BJ (cell line): ENCODE data around the gene GNAI1. TPM values are rescaled to one million over a fixed set of nuclear protein-coding genes. Genes with fewer than 3 reads are reported as not detected.

Experiments
- CTCF ChIA-PET: fragments of 350-600 bp; formaldehyde crosslinking; extraction: SDS; loops from one replicate; lab custom pipeline; 2021; ENCODE audit warnings: antibody characterized with exemption, inconsistent platforms; lab: Yijun Ruan, JAX
- POLR2A ChIA-PET: fragments of 300-600 bp; sonication (Branson Sonifier 250); formaldehyde crosslinking; extraction: SDS; loops from one replicate; lab custom pipeline; 2021; ENCODE audit warnings: antibody characterized with exemption; lab: Charles Lee
- DNase-seq: peaks from one replicate; pipeline ENCODE4 v3.0.0-alpha.2; 2011; ENCODE audit warnings: low read depth
- H3K27me3 ChIP-seq: 2 replicates; pipeline ENCODE4 v1.6.0; 2011; ENCODE audit warnings: low read length; ENCODE audit not compliant: control insufficient read depth, insufficient read depth
- H3K36me3 ChIP-seq: 2 replicates; pipeline ENCODE4 v1.5.1; 2011; ENCODE audit warnings: low read length; ENCODE audit not compliant: control insufficient read depth, insufficient read depth
- H3K4me3 ChIP-seq: 2 replicates; pipeline ENCODE4 v1.5.1; 2011; ENCODE audit warnings: low read depth, mild to moderate bottlenecking, control low read depth, low read length
- polyA plus RNA-seq: library from polyadenylated mRNA; depleted of rRNA; stranded (reverse); fragments of >200 nt; gene quantifications from 2 replicates; pipeline ENCODE4 v1.2.3, GENCODE V29; 2011
- TF ChIP-seq, protein P1 (sequence below): IDR thresholded peaks from 2 replicates; pipeline ENCODE4 v1.5.1; 2011; ENCODE audit warnings: low read depth, mild to moderate bottlenecking, control low read depth, inconsistent platforms, low read length, moderate library complexity; ENCODE audit not compliant: insufficient read depth

GNAI1 gene
- polyA plus RNA-seq, 1 experiment = 19.4 TPM

- ChIA-PET CTCF (no interaction called here), POLR2A (no interaction called here)
- Histone ChIP-seq H3K27me3 (no peaks in the 10 kb centered on the region), H3K4me3 (no peak overlapping the region), H3K36me3 (no peaks in the 10 kb centered on the region; the same call in 1 of the 2 replicates)
- no peak for DNase-seq
- TF ChIP-seq, protein P1, sequence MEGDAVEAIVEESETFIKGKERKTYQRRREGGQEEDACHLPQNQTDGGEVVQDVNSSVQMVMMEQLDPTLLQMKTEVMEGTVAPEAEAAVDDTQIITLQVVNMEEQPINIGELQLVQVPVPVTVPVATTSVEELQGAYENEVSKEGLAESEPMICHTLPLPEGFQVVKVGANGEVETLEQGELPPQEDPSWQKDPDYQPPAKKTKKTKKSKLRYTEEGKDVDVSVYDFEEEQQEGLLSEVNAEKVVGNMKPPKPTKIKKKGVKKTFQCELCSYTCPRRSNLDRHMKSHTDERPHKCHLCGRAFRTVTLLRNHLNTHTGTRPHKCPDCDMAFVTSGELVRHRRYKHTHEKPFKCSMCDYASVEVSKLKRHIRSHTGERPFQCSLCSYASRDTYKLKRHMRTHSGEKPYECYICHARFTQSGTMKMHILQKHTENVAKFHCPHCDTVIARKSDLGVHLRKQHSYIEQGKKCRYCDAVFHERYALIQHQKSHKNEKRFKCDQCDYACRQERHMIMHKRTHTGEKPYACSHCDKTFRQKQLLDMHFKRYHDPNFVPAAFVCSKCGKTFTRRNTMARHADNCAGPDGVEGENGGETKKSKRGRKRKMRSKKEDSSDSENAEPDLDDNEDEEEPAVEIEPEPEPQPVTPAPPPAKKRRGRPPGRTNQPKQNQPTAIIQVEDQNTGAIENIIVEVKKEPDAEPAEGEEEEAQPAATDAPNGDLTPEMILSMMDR = no peak
These were observed 69.8 kb downstream of the GNAI1 start for GRCh38 chr7:80204454-80204853.

- ChIA-PET POLR2A (no interaction called here), CTCF (no interaction called here)
- no peaks in the 10 kb centered on the region for H3K27me3 ChIP-seq
- TF ChIP-seq, protein P1 = no peak
- H3K36me3 ChIP-seq = no peaks in the 10 kb centered on the region; the same call in 1 of the 2 replicates
- no peak for DNase-seq
- no peak overlapping the region for H3K4me3 ChIP-seq
These were observed 70.3 kb downstream of the GNAI1 start for GRCh38 chr7:80204919-80205318.

- H3K36me3 ChIP-seq = no peaks in the 10 kb centered on the region; the same call in 1 of the 2 replicates
- TF ChIP-seq, protein P1 = no peak
- CTCF ChIA-PET = no interaction called here
- no peak overlapping the region for H3K4me3 ChIP-seq
- POLR2A ChIA-PET = no interaction called here
- H3K27me3 ChIP-seq = no peaks in the 10 kb centered on the region
- no peak for DNase-seq
These were observed 72.1 kb downstream of the GNAI1 start for GRCh38 chr7:80206763-80207162.

GRCh38 chr7:80207501-80207900 lies 72.9 kb downstream of the GNAI1 start:
- no peaks in the 10 kb centered on the region for H3K27me3 ChIP-seq
- CTCF ChIA-PET = no interaction called here
- no peak for DNase-seq
- TF ChIP-seq, protein P1 = no peak
- no peak overlapping the region for H3K4me3 ChIP-seq
- POLR2A ChIA-PET = no interaction called here
- H3K36me3 ChIP-seq = no peaks in the 10 kb centered on the region; the same call in 1 of the 2 replicates

DNA sequence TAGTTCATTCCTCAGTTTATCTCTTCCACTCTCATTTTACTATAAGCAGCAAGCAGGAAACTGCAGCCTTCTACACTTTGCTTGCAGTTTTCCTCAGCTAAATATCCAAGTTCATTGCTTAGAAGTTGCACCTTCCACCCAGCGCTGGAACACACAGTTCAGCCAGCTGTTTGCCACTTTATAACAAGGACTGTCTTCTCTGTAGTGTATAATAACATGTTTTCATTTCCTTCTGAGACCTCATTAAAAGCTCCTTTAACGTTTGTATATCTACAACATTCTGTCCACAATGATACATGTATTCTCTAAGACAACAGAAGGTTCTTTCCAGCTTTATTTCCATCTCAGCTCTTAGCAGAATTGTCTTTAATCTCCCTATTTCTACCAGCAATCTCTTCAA lies 74.1 kb downstream of the GNAI1 start:
- CTCF ChIA-PET = interaction anchor here (0.7 to 1.1 kb wide), 2 partner anchors 10 to 18 kb away, joined by 3 to 4 read pairs; no protein-coding TSS in a partner anchor
- TF ChIP-seq, protein P1 = no peak

More for the DNA sequence above, 74.1 kb downstream of the GNAI1 start:
- Histone ChIP-seq H3K4me3 (no peak overlapping the region), H3K27me3 (no peaks in the 10 kb centered on the region), H3K36me3 (peaks cover 2% of the 10 kb centered on the region)
- no peak for DNase-seq
- POLR2A ChIA-PET = no interaction called here
